Measurements from ENCODE around the gene CRTC2.
A peak's percentile ranks its signal among the peaks of the same experiment; 100 is the strongest.

CRTC2 gene

DNA sequence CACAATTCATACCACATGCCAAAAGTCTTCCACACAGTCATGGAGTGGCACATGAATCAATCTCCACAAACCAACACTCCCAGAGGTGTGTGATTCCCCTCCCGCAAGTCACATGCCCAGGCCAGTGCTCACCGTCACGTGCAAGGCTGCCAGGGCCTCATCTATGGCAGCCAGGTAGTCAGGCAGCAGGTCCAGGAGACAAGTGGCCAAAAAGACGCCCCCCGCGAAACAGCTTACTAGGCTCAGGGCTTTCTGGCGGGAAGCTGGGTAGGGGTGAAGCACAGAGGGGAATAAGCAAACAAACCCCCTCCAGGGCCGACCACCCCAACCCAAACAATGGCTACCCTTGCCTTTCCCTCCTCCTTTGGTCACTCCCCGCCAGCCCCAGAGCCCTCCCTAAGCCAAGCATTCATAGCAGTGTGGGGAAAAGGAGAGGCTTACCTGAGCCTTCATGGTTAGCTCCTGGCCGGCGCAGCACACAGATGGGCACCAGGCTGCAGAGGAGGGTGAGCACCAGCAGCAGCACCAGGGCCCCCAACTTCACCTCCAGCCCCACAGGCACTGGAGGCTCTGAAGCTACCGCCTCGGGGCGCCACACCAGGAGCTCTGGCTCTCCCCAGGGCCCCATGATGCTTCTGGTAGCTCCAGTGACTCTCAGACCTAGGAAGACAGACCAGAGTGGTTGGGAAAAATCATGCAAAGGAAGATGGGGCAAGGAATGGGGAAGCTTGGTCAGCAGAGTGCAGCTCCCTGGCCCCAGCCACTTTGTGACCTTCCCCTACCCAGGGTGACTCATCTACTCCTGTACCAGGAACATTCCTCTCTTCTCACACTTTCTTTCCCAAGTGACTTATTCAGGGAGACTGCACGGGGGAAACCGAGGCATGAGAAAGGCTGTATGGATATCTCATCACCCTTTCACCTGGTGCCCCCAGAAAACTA, 3.9 kb upstream of the CRTC2 start:
- WGBS (ENCODE audit: insufficient coverage, insufficient read length) = no CpG with 5 or more reads among the region's 16 CpGs
- Histone ChIP-seq H3K27ac (ENCODE audit: low read length) (no peak overlapping the region), H3K36me3 (ENCODE audit: control insufficient read depth, insufficient read depth, low read length) (peaks cover 13% of the 10 kb centered on the region), H3K27me3 (ENCODE audit: control insufficient read depth, insufficient read depth, low read length) (no peaks in the 10 kb centered on the region), H3K4me1 (ENCODE audit: control insufficient read depth, insufficient read depth, low read length) (no peaks in the 10 kb centered on the region; the same call in 1 of the 2 replicates), H3K9me3 (ENCODE audit: control insufficient read depth, insufficient read depth, low read length) (no peaks in the 10 kb centered on the region), H3K4me3 (ENCODE audit: low read length) (peak overlapping the region; percentile 87; the same call in 1 of the 2 replicates)
- DNase-seq (ENCODE audit: low read depth, low spot score) = no peak

DNA sequence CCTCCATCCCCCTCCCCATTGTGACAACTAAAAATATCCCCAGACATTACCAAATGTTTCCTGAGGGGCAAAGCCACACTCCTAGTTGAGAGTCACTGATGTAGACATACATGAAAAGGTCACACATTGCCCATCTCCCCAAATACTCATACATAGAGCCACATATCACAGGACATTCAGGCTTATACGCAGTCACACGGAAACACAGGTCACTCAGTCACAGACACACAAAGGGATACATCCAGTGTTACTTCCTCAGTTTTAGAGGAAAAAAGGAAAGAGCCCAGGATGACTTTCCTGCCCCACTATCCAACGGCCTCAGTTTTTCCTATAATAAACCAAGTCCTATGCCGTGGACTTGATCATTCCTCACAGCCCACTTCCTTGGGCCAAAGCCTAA, 3.0 kb upstream of the CRTC2 start:
- Histone ChIP-seq H3K27ac (ENCODE audit: low read length) (no peak overlapping the region), H3K4me3 (ENCODE audit: low read length) (no peak overlapping the region; the same call in 1 of the 2 replicates), H3K27me3 (ENCODE audit: control insufficient read depth, insufficient read depth, low read length) (no peaks in the 10 kb centered on the region), H3K36me3 (ENCODE audit: control insufficient read depth, insufficient read depth, low read length) (peaks cover 13% of the 10 kb centered on the region), H3K9me3 (ENCODE audit: control insufficient read depth, insufficient read depth, low read length) (no peaks in the 10 kb centered on the region), H3K4me1 (ENCODE audit: control insufficient read depth, insufficient read depth, low read length) (no peaks in the 10 kb centered on the region; the same call in 1 of the 2 replicates)
- DNase-seq (ENCODE audit: low read depth, low spot score) = no peak
- WGBS (ENCODE audit: insufficient coverage, insufficient read length) = no CpG with 5 or more reads among the region's 4 CpGs

DNA sequence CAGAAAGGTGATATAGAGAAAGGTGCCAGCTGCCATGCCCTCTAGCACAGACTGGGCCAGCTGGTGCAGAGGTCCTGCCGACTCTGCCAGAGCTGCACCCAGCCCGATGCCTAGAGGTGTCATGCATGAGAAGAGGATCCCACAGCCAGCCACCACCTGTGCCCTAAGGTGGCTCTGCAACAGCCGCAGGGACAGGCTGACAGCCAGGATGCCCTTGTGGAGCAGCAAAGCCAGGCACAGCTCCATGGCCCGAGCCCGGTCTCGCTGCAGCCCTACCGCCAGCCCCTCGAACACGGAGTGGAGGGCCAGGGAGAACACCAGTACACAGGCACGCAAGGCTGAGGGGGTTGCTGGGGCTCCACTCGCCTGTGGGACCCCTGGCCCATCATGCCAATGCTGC, 1.8 kb upstream of the CRTC2 start:
- no peak overlapping the region for H3K27ac ChIP-seq (ENCODE audit: low read length)
- H3K27me3 ChIP-seq (ENCODE audit: control insufficient read depth, insufficient read depth, low read length) = no peaks in the 10 kb centered on the region
- no peak overlapping the region for H3K4me3 ChIP-seq (ENCODE audit: low read length)
- DNase-seq (ENCODE audit: low read depth, low spot score) = no peak
- WGBS (ENCODE audit: insufficient coverage, insufficient read length) = no CpG with 5 or more reads among the region's 11 CpGs
- H3K9me3 ChIP-seq (ENCODE audit: control insufficient read depth, insufficient read depth, low read length) = no peaks in the 10 kb centered on the region
- no peaks in the 10 kb centered on the region; the same call in 1 of the 2 replicates for H3K4me1 ChIP-seq (ENCODE audit: control insufficient read depth, insufficient read depth, low read length)
- peaks cover 13% of the 10 kb centered on the region for H3K36me3 ChIP-seq (ENCODE audit: control insufficient read depth, insufficient read depth, low read length)

DNA sequence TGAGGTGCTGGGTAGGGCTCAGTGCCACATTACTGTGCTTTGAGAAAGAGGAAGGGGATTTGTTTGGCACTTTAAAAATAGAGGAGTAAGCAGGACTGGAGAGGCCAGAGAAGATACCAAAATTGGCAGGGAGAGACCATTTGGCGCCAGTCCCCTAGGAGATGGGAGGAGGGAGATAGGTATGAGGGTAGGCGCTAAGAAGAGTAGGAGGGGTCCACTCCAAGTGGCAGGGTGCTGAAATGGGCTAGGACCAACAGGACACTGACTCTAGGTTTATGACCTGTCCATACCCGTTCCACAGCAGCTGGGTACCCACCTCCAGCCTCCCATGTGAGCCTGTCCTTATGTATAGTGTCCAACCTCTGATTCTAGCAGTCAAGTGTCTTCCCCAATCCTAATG, 1.0 kb upstream of the CRTC2 start:
- Histone ChIP-seq H3K27me3 (ENCODE audit: control insufficient read depth, insufficient read depth, low read length) (no peaks in the 10 kb centered on the region), H3K9me3 (ENCODE audit: control insufficient read depth, insufficient read depth, low read length) (no peaks in the 10 kb centered on the region), H3K4me1 (ENCODE audit: control insufficient read depth, insufficient read depth, low read length) (no peaks in the 10 kb centered on the region; the same call in 1 of the 2 replicates), H3K27ac (ENCODE audit: low read length) (no peak overlapping the region), H3K36me3 (ENCODE audit: control insufficient read depth, insufficient read depth, low read length) (peaks cover 13% of the 10 kb centered on the region), H3K4me3 (ENCODE audit: low read length) (no peak overlapping the region)
- no peak for DNase-seq (ENCODE audit: low read depth, low spot score)
- WGBS (ENCODE audit: insufficient coverage, insufficient read length) = no CpG with 5 or more reads among the region's 3 CpGs

DNA sequence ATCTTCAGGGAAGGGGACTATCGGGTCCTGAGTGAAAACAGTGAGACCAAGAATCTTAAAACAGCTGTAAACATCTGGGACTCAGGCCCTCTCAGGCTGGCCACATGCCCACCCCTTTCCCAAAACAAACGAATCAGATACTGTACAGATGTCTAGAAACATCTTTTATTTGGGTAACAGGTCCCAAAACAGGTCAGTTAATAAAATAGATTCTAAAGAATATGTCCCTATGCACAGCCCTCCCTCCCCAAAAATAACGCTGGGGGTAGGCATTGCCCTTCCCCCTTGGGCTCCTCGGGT, 499 bp upstream of the CRTC2 start:
- Histone ChIP-seq H3K4me3 (ENCODE audit: low read length) (no peak overlapping the region; the same call in 1 of the 2 replicates), H3K9me3 (ENCODE audit: control insufficient read depth, insufficient read depth, low read length) (no peaks in the 10 kb centered on the region), H3K27ac (ENCODE audit: low read length) (no peak overlapping the region), H3K4me1 (ENCODE audit: control insufficient read depth, insufficient read depth, low read length) (no peaks in the 10 kb centered on the region; the same call in 1 of the 2 replicates), H3K27me3 (ENCODE audit: control insufficient read depth, insufficient read depth, low read length) (no peaks in the 10 kb centered on the region), H3K36me3 (ENCODE audit: control insufficient read depth, insufficient read depth, low read length) (peaks cover 13% of the 10 kb centered on the region)
- DNase-seq (ENCODE audit: low read depth, low spot score) = no peak
- no CpG with 5 or more reads among the region's 4 CpGs for WGBS (ENCODE audit: insufficient coverage, insufficient read length)

DNA sequence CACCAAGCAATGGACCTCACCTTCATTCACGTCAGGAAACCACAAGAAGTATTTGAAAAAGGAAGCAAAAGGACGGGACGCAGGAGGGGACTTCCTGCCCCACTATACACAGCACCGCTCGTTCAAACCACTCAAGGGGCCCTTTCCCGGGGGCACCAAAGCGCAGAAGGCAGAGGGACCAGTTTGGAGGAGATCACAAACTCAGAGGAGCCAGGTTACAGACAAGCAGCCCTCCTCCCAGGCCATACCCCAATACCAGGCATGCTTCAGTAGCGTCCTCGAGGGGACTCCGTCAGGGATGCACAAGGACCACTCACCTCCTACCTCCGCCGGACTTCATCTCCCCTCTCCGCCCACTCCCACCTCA, 685 bp downstream of the CRTC2 start:
- Histone ChIP-seq H3K4me1 (ENCODE audit: control insufficient read depth, insufficient read depth, low read length) (no peaks in the 10 kb centered on the region; the same call in 1 of the 2 replicates), H3K9me3 (ENCODE audit: control insufficient read depth, insufficient read depth, low read length) (no peaks in the 10 kb centered on the region), H3K4me3 (ENCODE audit: low read length) (peak overlapping the region; percentile 84), H3K36me3 (ENCODE audit: control insufficient read depth, insufficient read depth, low read length) (peaks cover 15% of the 10 kb centered on the region), H3K27ac (ENCODE audit: low read length) (no peak overlapping the region), H3K27me3 (ENCODE audit: control insufficient read depth, insufficient read depth, low read length) (no peaks in the 10 kb centered on the region)
- DNase-seq (ENCODE audit: low read depth, low spot score) = no peak
- no CpG with 5 or more reads among the region's 13 CpGs for WGBS (ENCODE audit: insufficient coverage, insufficient read length)

DNA sequence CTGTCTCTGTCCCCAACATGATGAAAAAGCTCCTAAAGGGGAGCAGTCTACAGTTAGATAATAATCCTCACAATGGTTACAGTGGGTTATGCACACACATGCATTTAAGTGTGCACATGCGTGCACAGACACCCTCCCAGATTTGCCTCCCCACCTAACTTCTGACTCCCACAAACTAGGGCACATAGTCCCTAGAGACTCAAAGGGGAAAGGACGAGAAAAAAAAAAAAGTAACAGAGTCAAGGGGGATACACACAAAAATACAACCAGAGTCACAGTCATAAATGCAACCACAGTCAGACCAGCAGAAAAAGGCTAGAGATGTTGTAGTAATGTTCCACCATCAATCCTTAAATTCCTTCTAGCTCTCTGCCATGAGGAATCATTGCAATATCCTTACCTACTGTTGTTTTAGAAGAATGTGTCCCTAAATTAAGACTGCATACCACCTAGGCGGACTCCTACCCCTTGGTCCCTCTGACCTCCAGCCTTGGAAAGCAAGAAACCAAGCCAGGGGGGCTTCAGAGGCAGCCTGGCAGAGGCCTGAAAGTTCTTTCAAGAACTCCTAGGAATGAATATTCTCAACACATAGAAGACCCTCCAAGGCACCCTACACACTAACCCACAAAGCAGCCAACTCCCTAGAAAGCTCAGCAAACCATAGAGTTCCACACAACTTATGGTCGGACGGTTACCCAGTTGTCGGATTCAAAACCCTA, 1.3 kb downstream of the CRTC2 start:
- no peak for DNase-seq (ENCODE audit: low read depth, low spot score)
- Histone ChIP-seq H3K27me3 (ENCODE audit: control insufficient read depth, insufficient read depth, low read length) (no peaks in the 10 kb centered on the region), H3K4me3 (ENCODE audit: low read length) (peak overlapping the region; percentile 84; the same call in 1 of the 2 replicates), H3K4me1 (ENCODE audit: control insufficient read depth, insufficient read depth, low read length) (no peaks in the 10 kb centered on the region; the same call in 1 of the 2 replicates), H3K36me3 (ENCODE audit: control insufficient read depth, insufficient read depth, low read length) (peaks cover 21% of the 10 kb centered on the region), H3K27ac (ENCODE audit: low read length) (no peak overlapping the region), H3K9me3 (ENCODE audit: control insufficient read depth, insufficient read depth, low read length) (no peaks in the 10 kb centered on the region)
- no CpG with 5 or more reads among the region's 6 CpGs for WGBS (ENCODE audit: insufficient coverage, insufficient read length)

DNA sequence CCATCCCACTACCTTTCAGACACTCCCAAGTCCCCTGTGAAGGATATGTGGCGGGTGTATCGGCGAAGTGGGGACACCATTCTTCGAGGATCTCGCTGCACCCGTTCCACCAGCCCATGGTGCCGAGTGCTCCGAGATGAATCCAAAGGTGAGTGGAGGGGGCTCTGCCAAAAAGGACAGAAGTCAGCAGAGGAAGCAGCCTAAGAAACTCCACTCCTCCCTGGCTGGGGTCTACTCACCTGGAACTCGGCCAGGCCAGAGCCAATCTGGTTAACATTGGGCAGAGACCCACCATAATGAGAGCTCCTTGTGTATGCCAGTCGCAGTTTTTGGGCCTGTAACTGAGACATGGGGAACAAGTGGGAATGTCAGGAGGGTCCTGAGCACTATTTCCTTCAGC, 3.6 kb downstream of the CRTC2 start:
- H3K27ac ChIP-seq (ENCODE audit: low read length) = no peak overlapping the region
- no peak for DNase-seq (ENCODE audit: low read depth, low spot score)
- no peak overlapping the region for H3K4me3 ChIP-seq (ENCODE audit: low read length)
- no peaks in the 10 kb centered on the region for H3K27me3 ChIP-seq (ENCODE audit: control insufficient read depth, insufficient read depth, low read length)
- H3K4me1 ChIP-seq (ENCODE audit: control insufficient read depth, insufficient read depth, low read length) = no peaks in the 10 kb centered on the region
- no CpG with 5 or more reads among the region's 10 CpGs for WGBS (ENCODE audit: insufficient coverage, insufficient read length)
- no peaks in the 10 kb centered on the region for H3K9me3 ChIP-seq (ENCODE audit: control insufficient read depth, insufficient read depth, low read length)
- peaks cover 19% of the 10 kb centered on the region for H3K36me3 ChIP-seq (ENCODE audit: control insufficient read depth, insufficient read depth, low read length)

DNA sequence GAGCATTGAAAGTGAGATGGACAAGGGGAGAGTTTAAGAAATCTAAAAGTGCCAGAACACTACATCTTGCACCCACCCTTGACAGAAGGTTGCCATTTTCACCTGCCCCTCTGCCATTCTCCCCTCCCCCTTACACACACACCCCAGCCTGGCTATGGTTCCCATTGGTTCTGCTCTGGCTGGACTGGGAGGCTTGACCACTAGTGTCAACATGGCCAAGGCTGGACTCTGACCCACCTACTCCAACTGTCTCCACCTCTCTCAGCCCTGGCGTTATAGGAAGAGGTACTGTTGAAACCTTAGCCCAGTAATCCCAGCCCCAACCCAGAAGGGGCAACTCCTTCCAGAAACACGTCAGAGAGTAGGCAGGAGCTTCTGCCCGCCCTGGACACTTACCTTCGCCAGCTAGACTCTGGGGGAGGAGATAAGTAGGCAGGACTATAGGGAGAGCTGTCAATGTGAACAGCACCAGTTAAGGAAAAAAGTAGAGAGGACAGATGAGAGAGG, 4.5 kb downstream of the CRTC2 start:
- Histone ChIP-seq H3K27me3 (ENCODE audit: control insufficient read depth, insufficient read depth, low read length) (no peaks in the 10 kb centered on the region), H3K36me3 (ENCODE audit: control insufficient read depth, insufficient read depth, low read length) (peaks cover 22% of the 10 kb centered on the region), H3K9me3 (ENCODE audit: control insufficient read depth, insufficient read depth, low read length) (no peaks in the 10 kb centered on the region), H3K4me1 (ENCODE audit: control insufficient read depth, insufficient read depth, low read length) (no peaks in the 10 kb centered on the region), H3K27ac (ENCODE audit: low read length) (no peak overlapping the region), H3K4me3 (ENCODE audit: low read length) (no peak overlapping the region)
- DNase-seq (ENCODE audit: low read depth, low spot score) = no peak
- no CpG with 5 or more reads among the region's 4 CpGs for WGBS (ENCODE audit: insufficient coverage, insufficient read length)

DNA sequence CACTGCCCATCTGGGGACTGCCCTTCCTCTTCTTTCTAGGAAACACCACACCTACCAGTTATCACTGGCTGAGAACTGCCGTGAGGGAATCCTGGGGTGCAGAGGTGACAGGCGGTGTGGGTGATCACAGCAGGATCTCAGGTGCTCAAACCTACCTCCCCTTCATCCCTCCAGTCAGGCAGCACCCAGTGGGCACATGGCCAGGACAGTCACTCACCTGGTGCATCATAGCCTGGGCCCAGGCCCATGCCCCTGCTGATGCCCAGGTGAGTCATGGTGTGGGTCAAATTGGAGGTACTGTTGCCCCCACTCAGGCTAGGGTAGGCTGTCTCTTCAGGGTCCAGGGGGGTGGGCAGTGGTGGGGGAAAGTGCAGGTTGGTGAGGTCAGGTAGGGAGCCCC, 6.6 kb downstream of the CRTC2 start:
- DNase-seq (ENCODE audit: low read depth, low spot score) = no peak
- Histone ChIP-seq H3K9me3 (ENCODE audit: control insufficient read depth, insufficient read depth, low read length) (no peaks in the 10 kb centered on the region), H3K4me1 (ENCODE audit: control insufficient read depth, insufficient read depth, low read length) (no peaks in the 10 kb centered on the region), H3K27ac (ENCODE audit: low read length) (no peak overlapping the region), H3K27me3 (ENCODE audit: control insufficient read depth, insufficient read depth, low read length) (no peaks in the 10 kb centered on the region), H3K36me3 (ENCODE audit: control insufficient read depth, insufficient read depth, low read length) (peaks cover 27% of the 10 kb centered on the region), H3K4me3 (ENCODE audit: low read length) (no peak overlapping the region)
- WGBS (ENCODE audit: insufficient coverage, insufficient read length) = no CpG with 5 or more reads among the region's 2 CpGs
